Caco-2 (cell line): ENCODE measurements around the gene GSS. TPM values are rescaled to one million over a fixed set of nuclear protein-coding genes. Genes with fewer than 3 reads are reported as not detected.
A peak's percentile ranks its signal among the peaks of the same experiment; 100 is the strongest.

Experiments used
- BruUV-seq: library from RNA; stranded (reverse); fragments of 400-500 nt; replicated peaks from 2 replicates; lab custom pipeline; 2021; lab: Mats Ljungman, UMichigan
- CTCF ChIA-PET: fragments of 300-600 bp; sonication (Branson Sonifier 250); formaldehyde crosslinking; loops from one replicate; lab custom pipeline; 2022; ENCODE audit warnings: antibody characterized with exemption; lab: Charles Lee
- POLR2A ChIA-PET: fragments of 300-600 bp; sonication (Branson Sonifier 250); formaldehyde crosslinking; loops from one replicate; lab custom pipeline; 2022; ENCODE audit warnings: antibody characterized with exemption; lab: Charles Lee
- DNase-seq, 2 experiments: peaks; one replicate each; pipeline versions ENCODE4 v3.0.0 to v3.0.0-alpha.2; 2020 to 2022
- H3K27me3 ChIP-seq: replicated peaks from 2 replicates; pipeline ENCODE4 v1.6.0; 2011; ENCODE audit warnings: low read length; ENCODE audit not compliant: control insufficient read depth, insufficient read depth
- H3K36me3 ChIP-seq: 2 replicates; pipeline ENCODE4 v1.5.1; 2011; ENCODE audit warnings: low read length; ENCODE audit not compliant: control insufficient read depth, insufficient read depth
- H3K4me1 ChIP-seq: fragments of 250-450 bp; sonication (Bioruptor Pico); 2 replicates; pipeline ENCODE4 v1.5.1; 2020; ENCODE audit warnings: mild to moderate bottlenecking
- H3K4me3 ChIP-seq: 2 replicates; pipeline ENCODE4 v1.5.1; 2011; ENCODE audit warnings: low read depth, mild to moderate bottlenecking, control low read depth, low read length
- H3K9me3 ChIP-seq: fragments of 250-450 bp; sonication (Bioruptor Pico); 2 replicates; pipeline ENCODE4 v1.5.1; 2020; ENCODE audit warnings: mild to moderate bottlenecking, moderate library complexity
- H3K27ac Mint-ChIP-seq: one replicate; pipeline ENCODE4 v1.8.0; 2022; ENCODE audit warnings: mixed read lengths; ENCODE audit not compliant: unreplicated experiment
- H3K27me3 Mint-ChIP-seq: one replicate; pipeline ENCODE4 v1.8.0; 2022; ENCODE audit warnings: mixed read lengths; ENCODE audit not compliant: insufficient read depth, unreplicated experiment
- H3K36me3 Mint-ChIP-seq: one replicate; pipeline ENCODE4 v1.8.0; 2022; ENCODE audit warnings: mild to moderate bottlenecking, mixed read lengths; ENCODE audit not compliant: insufficient read depth, unreplicated experiment
- H3K4me1 Mint-ChIP-seq: one replicate; pipeline ENCODE4 v1.8.0; 2022; ENCODE audit warnings: low read depth, mixed read lengths; ENCODE audit not compliant: unreplicated experiment
- H3K4me3 Mint-ChIP-seq: one replicate; pipeline ENCODE4 v1.8.0; 2022; ENCODE audit warnings: mild to moderate bottlenecking, moderate library complexity, mixed read lengths; ENCODE audit not compliant: unreplicated experiment
- H3K9me3 Mint-ChIP-seq: one replicate; pipeline ENCODE4 v1.8.0; 2022; ENCODE audit warnings: mixed read lengths; ENCODE audit not compliant: unreplicated experiment
- CTCF ChIP-seq, 2 experiments: fragments of 200-600 bp in 1 of 2; IDR thresholded peaks; 1 replicate in 1 of 2; 2 replicates in 1 of 2; pipeline versions ENCODE4 v1.5.1 to v1.8.0; 2011 to 2022; ENCODE audit warnings: antibody characterized with exemption in 1 of 2, control low read depth in 1 of 2, inconsistent platforms in 1 of 2, low read depth in 1 of 2, low read length in 1 of 2, mild to moderate bottlenecking in 1 of 2, moderate library complexity in 1 of 2; ENCODE audit not compliant: insufficient read depth in 1 of 2, severe bottlenecking in 1 of 2, unreplicated experiment in 1 of 2
- intact Hi-C: fragments of 100-400 bp; cut with micrococcal nuclease; formaldehyde crosslinking; loops from one replicate; pipeline ENCODE4 v1.10.0; 2022; ENCODE audit not compliant: unreplicated experiment
- total RNA-seq: library from RNA; stranded (reverse); gene quantifications from 2 replicates; pipeline ENCODE4 v1.2.3, GENCODE V29; 2022

Gene GSS
- total RNA-seq, 1 experiment from 2014 or later: 138 TPM

GRCh38 chr20:34999021-34999451 lies 43.4 kb upstream of the GSS start:
- BruUV-seq: no TSS peak
- Mint-ChIP-seq H3K4me3 (no peak overlapping the region), H3K36me3 (peaks cover 86% of the 10 kb centered on the region), H3K27ac (peak overlapping the region; percentile 27), H3K9me3 (no peaks in the 10 kb centered on the region), H3K27me3 (no peaks in the 10 kb centered on the region), H3K4me1 (no peaks in the 10 kb centered on the region)
- no peaks in the 10 kb centered on the region for H3K9me3 ChIP-seq
- ChIA-PET POLR2A (no interaction called here), CTCF (interaction anchor here (0.6 to 2.5 kb wide), 4 partner anchors 97 to 1938 kb away, joined by 3 to 13 read pairs (median 4); partner anchors contain the start of gene ACSS2)
- no peak for TF ChIP-seq CTCF (IDR thresholded peaks at IDR 0.05; ENCODE audit: insufficient read depth in 1 of 2, low read depth in 1 of 2, low read length in 1 of 2, severe bottlenecking in 1 of 2, unreplicated experiment in 1 of 2)
- intact Hi-C loops: no loop called here
- no peaks in the 10 kb centered on the region for H3K27me3 ChIP-seq
- no peaks in the 10 kb centered on the region for H3K4me1 ChIP-seq
- DNase-seq: peak in 1 of 2 experiments; percentile 51
- H3K36me3 ChIP-seq: peaks cover 16% of the 10 kb centered on the region
- H3K4me3 ChIP-seq: no peak overlapping the region

GRCh38 chr20:34998331-34998950 lies 42.8 kb upstream of the GSS start:
- no peaks in the 10 kb centered on the region for H3K4me1 ChIP-seq
- TF ChIP-seq CTCF (IDR thresholded peaks at IDR 0.05; ENCODE audit: insufficient read depth in 1 of 2, low read depth in 1 of 2, low read length in 1 of 2, severe bottlenecking in 1 of 2, unreplicated experiment in 1 of 2): peak in 1 of 2 experiments; percentile 7
- peak; percentile 42 to 65 for DNase-seq
- H3K4me3 ChIP-seq: no peak overlapping the region
- BruUV-seq: no TSS peak
- H3K27me3 Mint-ChIP-seq: no peaks in the 10 kb centered on the region
- peaks cover 87% of the 10 kb centered on the region for H3K36me3 Mint-ChIP-seq
- POLR2A ChIA-PET: interaction anchor here (0.6 kb wide), 1 partner anchor 49 kb away, joined by 4 read pairs; no protein-coding TSS in a partner anchor
- no peaks in the 10 kb centered on the region for H3K9me3 Mint-ChIP-seq
- H3K4me3 Mint-ChIP-seq: no peak overlapping the region
- CTCF ChIA-PET: interaction anchor here (0.6 to 2.5 kb wide), 4 partner anchors 98 to 344 kb away, joined by 3 to 13 read pairs (median 4); partner anchors contain the start of gene ACSS2
- peaks cover 13% of the 10 kb centered on the region for H3K36me3 ChIP-seq
- H3K4me1 Mint-ChIP-seq: no peaks in the 10 kb centered on the region
- no peaks in the 10 kb centered on the region for H3K27me3 ChIP-seq
- intact Hi-C loops: no loop called here
- H3K27ac Mint-ChIP-seq: peak overlapping the region; percentile 27
- no peaks in the 10 kb centered on the region for H3K9me3 ChIP-seq

GRCh38 chr20:34997774-34998173 lies 42.2 kb upstream of the GSS start:
- intact Hi-C loops: no loop called here
- H3K4me1 ChIP-seq: no peaks in the 10 kb centered on the region
- H3K27ac Mint-ChIP-seq: peak overlapping the region; percentile 27
- no peaks in the 10 kb centered on the region for H3K27me3 ChIP-seq
- peaks cover 13% of the 10 kb centered on the region for H3K36me3 ChIP-seq
- no peak for DNase-seq
- H3K9me3 ChIP-seq: no peaks in the 10 kb centered on the region
- peaks cover 89% of the 10 kb centered on the region for H3K36me3 Mint-ChIP-seq
- ChIA-PET POLR2A (no interaction called here), CTCF (interaction anchor here (0.6 to 2.5 kb wide), 4 partner anchors 98 to 343 kb away, joined by 3 to 13 read pairs (median 4); partner anchors contain the start of gene ACSS2)
- H3K27me3 Mint-ChIP-seq: no peaks in the 10 kb centered on the region
- H3K4me3 Mint-ChIP-seq: no peak overlapping the region
- no peak for TF ChIP-seq CTCF (IDR thresholded peaks at IDR 0.05; ENCODE audit: insufficient read depth in 1 of 2, low read depth in 1 of 2, low read length in 1 of 2, severe bottlenecking in 1 of 2, unreplicated experiment in 1 of 2)
- H3K4me1 Mint-ChIP-seq: no peaks in the 10 kb centered on the region
- H3K9me3 Mint-ChIP-seq: no peaks in the 10 kb centered on the region
- BruUV-seq: no TSS peak
- H3K4me3 ChIP-seq: no peak overlapping the region
